Ovary (tissue), 9 donors: Measurements from ENCODE around the gene ACE. TPM values are rescaled to one million over a fixed set of nuclear protein-coding genes. Genes with fewer than 3 reads are reported as not detected.

Experiments
- DNase-seq, 5 donors: peaks; one replicate each; pipeline ENCODE4 v3.0.0-alpha.2; 2019 to 2020
- H3K27ac ChIP-seq, 2 donors: fragments of 200-600 bp; one replicate each; pipeline versions ENCODE4 v1.5.1 to v1.8.0; 2019 to 2022
- H3K27me3 ChIP-seq: fragments of 200-600 bp; one replicate; pipeline ENCODE4 v1.8.0; 2022
- H3K36me3 ChIP-seq: fragments of 200-600 bp; sonication (generic); one replicate; pipeline ENCODE4 v1.5.1; 2019
- H3K4me1 ChIP-seq: one replicate; pipeline ENCODE4 v1.8.1; 2013; ENCODE audit warnings: mild to moderate bottlenecking, moderate library complexity; ENCODE audit not compliant: insufficient read depth
- H3K4me3 ChIP-seq: fragments of 200-600 bp; sonication (generic); one replicate; pipeline ENCODE4 v1.5.1; 2017
- H3K9me3 ChIP-seq, 2 donors: fragments of 200-600 bp in 1 of 2; sonication (generic) in 1 of 2; one replicate each; pipeline versions ENCODE4 v1.5.1 to v1.8.1; 2013 to 2019; ENCODE audit warnings: mild to moderate bottlenecking in 1 of 2, moderate library complexity in 1 of 2
- CTCF ChIP-seq, 3 donors: fragments of 450-650 bp in 2 of 3; fragments of 200-600 bp in 1 of 3; IDR thresholded peaks; one replicate each; pipeline versions ENCODE4 v1.5.1 to v1.8.0; 2016 to 2022; ENCODE audit warnings: antibody characterized with exemption in 3 of 3, mild to moderate bottlenecking in 1 of 3
- EP300 ChIP-seq: sonication (generic); formaldehyde crosslinking; IDR thresholded peaks from one replicate; pipeline ENCODE4 v1.6.1; 2017; ENCODE audit warnings: antibody characterized with exemption
- POLR2A ChIP-seq: fragments of 450-650 bp; IDR thresholded peaks from one replicate; pipeline ENCODE4 v1.6.1; 2017; ENCODE audit warnings: antibody characterized with exemption, mild to moderate bottlenecking, moderate library complexity
- WGBS, 3 donors: extraction: QIAGEN DNeasy Blood & Tissue Kit in 1 of 3; methylation state at CpG; one replicate each; pipeline versions ENCODE4 v1.1.5 to v1.1.7; 2013 to 2017; 5-methylcytosine and 5-hydroxymethylcytosine counted together
- intact Hi-C, 4 donors: fragments of 100-400 bp; cut with DNase I; formaldehyde crosslinking; loops; one replicate each; pipeline versions ENCODE4 v1.11.0 to v1.15.1; 2022 to 2023
- polyA plus RNA-seq, 2 donors: library from polyadenylated mRNA; stranded (reverse); fragments of 200-250 nt in 1 of 2; fragments of 350-450 nt in 1 of 2; fragmentation: Illumina TruSeq in 1 of 2; extraction: RNeasy Lipid Tissue Mini Kit (QIAGEN cat#74804) in 1 of 2; gene quantifications; one replicate each; pipeline ENCODE4 v1.2.3, GENCODE V29; 2013 to 2014
- total RNA-seq, 7 donors: library from RNA; depleted of rRNA in 2 of 7; stranded (reverse); fragments of >200 nt in 2 of 7; fragmentation: NEBNext Ultra II Directional in 3 of 7; extraction: Animal tissue kit (Norgen Biotek cat#: 25700) in 3 of 7; gene quantifications; one replicate each; pipeline versions ENCODE4 v1.1.0 to v1.2.4, GENCODE V29; 2016 to 2023
- donor health status: DM: no; HTN: no; CAD: no; lungs with moderate emphysema.
- donor health status: DM: no; HTN: no; CAD: no.
- donor health status: Bipolar disorder and iron deficiency.
- donor health status: DM: yes; HTN: yes; CAD: no.
- donor health status: DM: no; HTN: no; CAD: no.
- donor health status: DM: yes; HTN: yes; CAD: no.

ACE gene
- total and polyA plus RNA-seq, 9 donors = 2.9 to 8.1 (median 5.1) TPM

GRCh38 chr17:63491413-63491812 is 14.6 kb downstream of the ACE start:
- Histone ChIP-seq H3K36me3 (no peaks in the 10 kb centered on the region), H3K4me1 (peaks cover 2% of the 10 kb centered on the region), H3K4me3 (no peak overlapping the region), H3K27me3 (no peaks in the 10 kb centered on the region), H3K27ac (no peak overlapping the region), H3K9me3 (no peaks in the 10 kb centered on the region)
- 83 to 91% (median 86%) methylated on average over 8 of the region's 8 CpGs for WGBS, 3 donors
- no peak for DNase-seq
- no peak for TF ChIP-seq POLR2A
- no peak for TF ChIP-seq CTCF (IDR thresholded peaks at IDR 0.05)
- no peak for TF ChIP-seq EP300
- intact Hi-C loops = no loop called here

- H3K9me3 ChIP-seq = no peaks in the 10 kb centered on the region
- 69 to 79% (median 76%) methylated on average over 9 to 10 of the region's 10 CpGs for WGBS, 3 donors
- intact Hi-C loops = no loop called here
Observed at GRCh38 chr17:63491977-63492618, 15.2 kb downstream of the ACE start.

GRCh38 chr17:63492940-63493339 is 16.1 kb downstream of the ACE start:
- Histone ChIP-seq H3K4me1 (peaks cover 2% of the 10 kb centered on the region), H3K27ac (no peak overlapping the region), H3K27me3 (no peaks in the 10 kb centered on the region), H3K9me3 (no peaks in the 10 kb centered on the region), H3K36me3 (no peaks in the 10 kb centered on the region), H3K4me3 (no peak overlapping the region)
- no peak for DNase-seq
- TF ChIP-seq CTCF (IDR thresholded peaks at IDR 0.05) = no peak
- TF ChIP-seq POLR2A = no peak
- no peak for TF ChIP-seq EP300
- intact Hi-C loops = no loop called here
- WGBS, 3 donors = 82 to 91% (median 89%) methylated on average over 6 of the region's 6 CpGs

More at GRCh38 chr17:63491977-63492618, 15.2 kb downstream of the ACE start:
- H3K36me3 ChIP-seq = no peaks in the 10 kb centered on the region
- DNase-seq = no peak
- TF ChIP-seq EP300 (no peak), CTCF (IDR thresholded peaks at IDR 0.05) (no peak), POLR2A (no peak)
- peaks cover 2% of the 10 kb centered on the region for H3K4me1 ChIP-seq
- H3K4me3 ChIP-seq = no peak overlapping the region
- H3K27me3 ChIP-seq = no peaks in the 10 kb centered on the region
- H3K27ac ChIP-seq = no peak overlapping the region

- peaks cover 2% of the 10 kb centered on the region for H3K4me1 ChIP-seq
- intact Hi-C loops = no loop called here
- no peaks in the 10 kb centered on the region for H3K9me3 ChIP-seq
- DNase-seq = no peak
- TF ChIP-seq POLR2A (no peak), EP300 (no peak), CTCF (IDR thresholded peaks at IDR 0.05) (no peak)
- no peak overlapping the region for H3K27ac ChIP-seq
- 90 to 94% (median 92%) methylated on average over 9 of the region's 9 CpGs for WGBS, 3 donors
- H3K4me3 ChIP-seq = no peak overlapping the region
- H3K27me3 ChIP-seq = no peaks in the 10 kb centered on the region
- H3K36me3 ChIP-seq = no peaks in the 10 kb centered on the region
Observed at GRCh38 chr17:63493411-63493810, 16.6 kb downstream of the ACE start.
